HG02610 (cell line): ENCODE measurements around the gene ABLIM2.

ENCODE experiments used
- ATAC-seq: cut with Tn5 transposase; IDR thresholded peaks from one replicate; pipeline ENCODE4 v1.9.1; 2021; ENCODE audit warnings: mild to moderate bottlenecking, moderate library complexity; ENCODE audit not compliant: unreplicated experiment

The ABLIM2 gene

DNA sequence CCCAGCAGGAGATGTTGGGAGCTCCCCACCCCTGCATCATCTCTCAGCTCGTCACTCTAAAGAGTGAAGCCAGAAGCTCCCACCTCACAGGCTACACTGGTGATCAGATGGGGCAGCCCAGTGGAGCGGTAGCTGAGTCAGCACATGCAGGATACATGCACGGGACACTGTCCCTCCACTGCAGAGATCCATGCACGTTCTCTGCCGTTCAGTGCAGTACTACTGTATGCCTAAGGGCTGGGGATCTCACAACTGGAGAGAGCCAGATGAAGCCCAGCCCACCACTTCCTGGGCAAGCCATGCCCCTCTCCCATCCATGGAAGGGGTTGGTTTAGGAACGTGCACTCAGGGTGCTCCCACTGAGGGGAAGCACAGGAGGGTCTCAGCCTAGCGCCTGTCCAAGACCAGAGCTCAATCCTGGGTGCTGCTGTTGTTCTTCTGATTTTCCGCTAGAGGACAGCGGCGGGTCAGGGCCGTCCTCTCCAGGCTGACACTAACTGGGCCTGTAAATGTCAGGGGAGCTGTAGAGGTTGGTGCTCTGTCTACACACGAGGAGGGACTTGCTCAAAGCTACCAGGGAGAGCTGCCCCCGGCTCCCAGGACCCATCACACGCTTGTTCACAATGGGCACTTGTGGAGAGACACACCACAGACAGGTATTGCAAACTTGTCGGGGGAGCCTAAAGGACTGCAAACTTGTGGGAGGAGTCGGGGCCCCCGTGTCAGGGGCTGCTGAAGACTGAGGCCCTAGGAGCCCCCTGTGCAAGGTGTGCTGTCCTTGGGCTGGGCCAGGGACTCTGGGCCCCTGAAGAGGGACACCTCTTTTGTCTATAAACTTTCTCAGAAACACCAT is 18.2 kb upstream of the ABLIM2 start:
- peak; percentile 64 for ATAC-seq

DNA sequence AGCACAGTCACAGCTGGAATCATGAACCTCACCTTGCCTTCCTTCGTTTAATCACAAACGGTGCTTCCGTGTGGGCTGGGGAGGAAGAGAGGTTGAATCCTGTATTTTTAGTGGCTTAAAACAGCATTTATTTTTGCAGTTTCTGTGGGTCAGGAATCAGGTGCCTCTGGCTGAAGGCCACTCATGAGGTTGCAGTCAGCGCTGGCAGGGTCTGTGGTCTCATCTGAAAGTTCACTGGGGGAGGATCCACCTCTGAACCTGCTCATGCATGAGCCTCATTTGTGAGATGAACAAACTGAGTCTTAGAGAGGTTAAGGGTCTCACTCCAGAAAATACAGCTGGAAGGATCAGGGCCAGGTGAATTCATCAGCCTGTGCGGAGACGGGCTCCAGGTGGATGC is 17.1 kb upstream of the ABLIM2 start:
- no peak for ATAC-seq

DNA sequence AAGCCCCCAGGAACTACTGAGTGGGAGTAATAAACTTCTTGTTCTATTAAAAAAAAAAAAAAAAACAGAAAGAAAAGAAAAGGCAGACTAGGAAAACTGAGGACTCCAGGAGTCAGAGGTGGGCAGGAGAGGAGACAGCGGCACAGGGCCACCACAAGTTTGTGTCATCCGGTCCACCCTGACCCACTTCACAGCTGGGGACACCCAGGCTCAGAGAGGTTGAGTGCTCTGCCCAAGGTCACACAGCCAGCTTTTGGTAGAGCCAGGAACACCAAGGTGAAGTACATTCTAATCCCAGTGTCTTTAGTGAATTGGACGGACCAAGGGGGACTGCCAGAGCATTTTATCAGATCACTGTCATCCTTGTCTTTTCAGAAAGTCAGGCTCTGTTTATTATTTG is 16.4 kb upstream of the ABLIM2 start:
- no peak for ATAC-seq

DNA sequence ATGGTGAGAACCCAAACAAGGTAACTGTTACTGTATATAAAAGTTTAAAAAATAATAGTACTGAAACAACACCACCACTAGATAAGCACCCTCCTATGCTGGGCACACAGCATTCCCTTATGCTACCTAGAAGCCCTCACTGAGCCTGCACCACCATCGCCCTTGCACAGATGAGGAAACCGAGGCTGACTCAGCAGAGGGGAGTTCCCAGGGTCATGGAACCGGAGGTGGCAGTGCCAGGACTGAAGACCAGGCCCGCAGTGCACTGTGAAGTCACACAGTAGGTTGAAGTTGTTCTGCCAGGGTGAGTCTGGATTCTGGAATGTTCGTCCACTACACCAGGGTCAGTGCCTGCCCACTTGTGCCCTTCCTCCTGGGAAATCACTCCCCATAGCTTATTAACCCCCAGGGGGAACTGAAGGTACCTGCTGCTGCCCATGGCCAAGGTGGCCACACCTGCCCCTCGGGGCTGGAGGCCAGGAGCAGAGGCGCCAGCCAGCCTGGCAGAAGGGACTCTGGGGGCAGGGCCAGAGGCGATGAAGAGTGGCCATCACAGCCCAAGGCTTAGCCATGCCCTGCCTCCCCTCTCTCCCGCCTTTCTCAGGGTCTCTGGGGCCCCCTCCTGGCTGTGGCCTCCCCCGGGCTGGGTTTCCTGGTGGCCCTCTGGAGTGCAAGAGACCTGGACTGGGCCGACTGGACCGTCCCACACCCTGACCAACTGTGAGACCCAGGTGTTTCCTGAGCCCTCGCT is 15.1 kb upstream of the ABLIM2 start:
- no peak for ATAC-seq

DNA sequence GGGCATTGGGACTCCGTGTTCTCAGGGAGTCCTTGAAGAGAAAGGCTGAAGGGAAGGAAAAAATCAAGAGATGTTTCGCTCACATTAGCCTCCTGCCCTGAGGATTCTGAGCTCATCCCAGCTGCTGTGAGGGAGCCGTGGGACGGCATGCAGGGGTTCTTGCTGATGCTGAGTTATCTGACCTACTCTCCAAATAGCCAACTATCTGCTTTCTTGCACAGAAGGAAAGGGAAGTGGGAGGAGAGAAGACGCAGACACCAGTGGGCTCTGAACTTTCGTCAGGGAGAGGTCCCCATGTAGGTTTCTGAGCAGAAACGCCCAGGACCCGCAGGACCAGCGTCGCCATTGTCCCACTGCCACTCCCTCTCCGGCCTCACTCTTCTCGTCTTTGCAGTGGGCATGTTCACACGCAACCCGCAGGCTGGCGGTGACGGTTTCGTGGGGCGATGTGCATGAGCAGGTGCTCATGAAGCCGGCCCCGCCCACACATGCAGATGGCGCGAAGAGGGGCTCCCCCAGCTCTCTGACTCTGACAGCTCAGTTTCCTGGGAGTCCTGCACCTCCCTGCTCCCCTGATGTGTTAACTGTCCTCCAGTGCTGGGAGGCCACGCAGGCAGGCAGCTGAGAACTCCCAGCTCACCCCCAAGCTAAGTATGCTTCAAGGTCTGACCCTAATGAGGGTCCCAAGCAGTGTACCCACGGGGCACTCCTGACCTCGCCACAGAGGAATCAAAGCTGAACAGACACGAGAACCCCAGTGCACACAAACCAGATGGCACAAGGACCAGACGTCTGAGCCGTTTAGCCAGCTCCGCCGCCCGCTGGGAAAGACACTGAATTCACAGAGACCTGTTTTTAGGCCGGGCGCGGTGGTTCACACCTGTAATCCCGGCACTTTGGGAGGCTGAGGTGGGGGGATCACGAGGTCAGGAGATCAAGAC is 13.6 kb upstream of the ABLIM2 start:
- no peak for ATAC-seq

- ATAC-seq: no peak
These were observed 12.7 kb upstream of the ABLIM2 start for GRCh38 chr4:8171266-8171665.

- ATAC-seq: no peak
These were observed 11.7 kb upstream of the ABLIM2 start for GRCh38 chr4:8170341-8170740.

DNA sequence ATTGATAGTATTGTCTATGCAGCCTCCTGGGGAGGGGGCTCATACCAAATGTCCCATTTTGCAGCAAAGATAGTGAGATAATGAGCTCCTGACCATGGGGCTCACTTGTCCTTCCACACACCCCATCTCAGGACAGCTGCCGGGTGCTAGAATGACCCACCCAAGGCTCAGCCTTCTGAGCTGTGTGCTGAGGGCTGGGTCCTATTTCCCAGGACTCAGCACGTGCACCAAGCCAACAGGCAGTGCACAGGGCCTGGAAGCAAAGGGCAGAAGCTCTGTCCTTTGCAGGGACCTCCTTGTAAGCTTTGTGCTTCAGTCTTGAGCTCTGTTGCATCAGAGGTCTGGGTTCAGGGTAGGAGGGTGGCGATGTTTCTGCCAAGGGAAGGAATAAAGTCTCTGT is 11.2 kb upstream of the ABLIM2 start:
- ATAC-seq: no peak

- ATAC-seq: no peak
These were observed 10.4 kb upstream of the ABLIM2 start for GRCh38 chr4:8168832-8169598.

GRCh38 chr4:8168232-8168631 is 9.6 kb upstream of the ABLIM2 start:
- no peak for ATAC-seq

GRCh38 chr4:8167815-8168214 is 9.2 kb upstream of the ABLIM2 start:
- ATAC-seq: no peak

DNA sequence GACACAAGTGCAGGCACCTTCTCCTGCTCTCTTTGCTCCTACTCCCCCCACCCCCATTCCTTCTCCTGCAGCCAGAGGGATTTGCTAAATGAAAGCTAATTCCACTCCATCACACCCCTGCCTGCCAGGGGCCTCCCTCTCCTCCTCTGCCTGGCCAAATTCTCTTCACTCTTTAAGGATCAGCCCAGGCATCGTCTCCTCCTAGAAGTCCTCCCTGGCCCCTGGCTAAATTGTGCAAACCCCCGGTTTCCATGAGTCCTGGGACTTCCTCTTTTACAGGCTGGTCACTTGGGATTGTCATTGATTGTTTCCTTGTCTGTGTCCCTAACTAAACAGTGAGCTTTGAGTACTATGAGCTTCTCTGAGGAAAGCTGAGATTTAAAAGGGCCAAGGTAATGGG is 8.7 kb upstream of the ABLIM2 start:
- ATAC-seq: no peak

DNA sequence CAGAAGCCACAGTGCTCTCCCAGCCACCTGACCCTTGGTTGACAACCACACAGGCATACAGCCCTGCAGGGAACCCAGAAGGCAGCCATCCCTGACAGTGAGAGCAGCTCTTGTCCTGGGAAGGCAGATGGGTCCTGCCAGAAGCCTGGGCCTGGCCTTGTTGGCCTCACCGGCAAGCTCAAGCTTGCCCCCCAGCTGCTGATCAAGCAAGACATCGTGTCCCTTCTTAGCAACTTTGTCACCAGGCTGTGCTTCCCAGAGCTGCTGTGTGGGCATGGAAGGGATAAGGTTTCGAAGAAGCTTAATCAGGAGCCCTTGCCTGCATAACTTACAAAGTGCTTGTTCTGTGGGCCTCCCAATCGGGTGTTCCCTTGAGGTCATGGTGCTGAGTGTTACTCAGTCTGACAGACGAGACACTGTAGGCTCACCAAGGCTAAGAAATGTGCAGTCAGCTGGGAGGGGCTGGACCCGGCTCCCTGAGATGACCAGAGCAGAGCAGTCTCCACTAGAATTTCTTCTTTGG is 6.8 kb upstream of the ABLIM2 start:
- no peak for ATAC-seq

- ATAC-seq: no peak
These were observed 6.1 kb upstream of the ABLIM2 start for GRCh38 chr4:8164687-8165086.

GRCh38 chr4:8164194-8164565 is 5.6 kb upstream of the ABLIM2 start:
- ATAC-seq: no peak

GRCh38 chr4:8163436-8164193 is 5.0 kb upstream of the ABLIM2 start:
- no peak for ATAC-seq

DNA sequence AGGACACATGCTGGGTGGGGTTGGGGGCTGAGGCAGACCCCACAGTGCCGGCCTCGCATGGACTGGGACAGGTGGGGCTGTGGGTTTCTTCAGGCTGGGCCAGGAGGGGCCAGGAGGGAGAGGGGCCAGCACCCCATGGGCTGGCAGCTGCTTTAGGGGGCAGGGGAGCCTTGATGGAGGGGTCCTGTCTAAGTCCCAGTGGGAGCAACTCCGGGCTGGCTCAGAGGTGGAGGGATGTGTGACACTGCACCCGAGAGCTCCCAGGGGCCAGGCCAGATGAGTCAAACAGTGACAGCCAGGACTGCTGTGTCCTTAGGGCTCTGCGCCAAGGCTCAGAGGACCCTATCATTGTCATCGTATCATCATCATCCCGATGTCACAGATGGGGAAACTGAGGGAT is 4.4 kb upstream of the ABLIM2 start:
- ATAC-seq: no peak

DNA sequence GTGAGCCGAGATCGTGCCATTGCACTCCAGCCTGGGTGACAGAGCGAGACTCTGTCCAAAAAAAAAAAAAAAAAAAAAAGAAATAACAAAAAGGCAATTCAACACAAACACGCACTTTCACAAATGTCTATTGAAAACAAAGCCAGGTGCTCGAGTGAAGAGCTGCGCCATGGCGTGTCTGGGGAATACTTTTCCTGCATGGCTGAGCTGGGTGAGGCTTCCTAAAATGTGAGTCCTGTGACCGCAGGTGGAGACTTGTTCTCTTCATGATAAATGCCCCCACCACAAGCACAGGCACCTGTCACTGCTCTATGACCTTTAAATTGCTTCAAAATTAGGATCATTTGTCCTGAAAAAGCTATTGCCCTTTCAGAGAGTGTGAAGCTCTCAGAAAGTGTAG is 4.0 kb upstream of the ABLIM2 start:
- ATAC-seq: no peak

DNA sequence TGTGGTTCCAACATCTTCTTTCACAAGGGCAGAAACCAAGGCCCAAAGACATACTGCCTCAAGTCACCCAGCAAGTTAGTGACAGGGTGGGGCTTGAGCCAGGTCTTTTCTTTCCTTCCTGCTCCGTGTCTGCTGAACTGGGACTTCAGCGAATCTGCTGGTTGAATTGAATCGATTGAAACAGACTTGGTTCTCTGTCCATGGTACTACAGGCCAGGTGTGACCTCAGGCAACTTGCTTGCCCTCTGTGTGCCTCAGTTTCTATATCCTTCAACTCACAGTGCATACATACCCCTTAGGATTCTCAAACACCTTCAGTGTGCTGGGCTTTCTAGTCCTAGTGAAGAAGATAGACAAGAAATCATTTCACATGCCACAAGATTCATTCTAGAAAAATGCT is 2.0 kb upstream of the ABLIM2 start:
- ATAC-seq: no peak

GRCh38 chr4:8160233-8160560 is 1.6 kb upstream of the ABLIM2 start:
- ATAC-seq: no peak
